ENCODE measurements around the gene C2orf81.
"Not testable (repeated sequence)": the region's sequence is repeated elsewhere in the genome, so short reads cannot be mapped to it uniquely, and the experiment has no call there.

The C2orf81 gene

DNA sequence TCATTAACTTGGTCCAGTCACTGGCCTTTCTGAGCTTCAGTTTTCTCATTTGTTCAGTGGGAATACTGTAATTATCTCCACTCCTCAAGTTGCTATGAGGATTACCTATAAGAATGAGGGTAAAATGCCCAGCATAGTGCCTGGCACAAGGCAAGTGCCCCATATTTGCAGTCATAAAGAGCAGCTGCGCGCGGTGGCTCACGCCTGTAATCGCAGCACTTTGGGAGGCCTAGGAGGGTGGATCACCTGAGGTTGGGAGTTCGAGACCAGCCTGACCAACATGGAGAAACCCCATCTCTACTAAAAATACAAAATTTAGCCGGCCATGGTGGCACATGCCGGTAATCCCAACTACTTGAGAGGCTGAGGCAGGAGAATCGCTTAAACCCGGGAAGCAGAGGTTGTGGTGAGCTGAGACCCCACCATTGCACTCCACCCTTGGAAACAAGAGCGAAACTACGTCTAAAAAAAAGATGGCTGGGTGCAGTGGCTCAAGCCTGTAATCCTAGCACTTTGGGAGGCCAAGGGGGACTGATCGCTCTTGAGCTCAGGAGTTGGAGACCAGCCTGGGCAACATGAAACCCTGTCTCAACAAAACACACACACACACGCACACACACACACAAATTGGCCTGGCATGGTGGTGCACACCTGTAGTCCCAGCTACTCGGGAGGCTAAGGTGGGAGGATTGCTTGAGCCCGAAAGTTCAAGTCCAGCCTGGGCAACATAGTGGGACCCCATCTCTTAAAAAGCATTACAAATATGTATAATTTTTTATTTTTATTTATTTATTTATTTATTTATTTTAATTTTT lies 21.3 kb upstream of the C2orf81 start:
- not testable (repeated sequence) for DNase-seq

DNA sequence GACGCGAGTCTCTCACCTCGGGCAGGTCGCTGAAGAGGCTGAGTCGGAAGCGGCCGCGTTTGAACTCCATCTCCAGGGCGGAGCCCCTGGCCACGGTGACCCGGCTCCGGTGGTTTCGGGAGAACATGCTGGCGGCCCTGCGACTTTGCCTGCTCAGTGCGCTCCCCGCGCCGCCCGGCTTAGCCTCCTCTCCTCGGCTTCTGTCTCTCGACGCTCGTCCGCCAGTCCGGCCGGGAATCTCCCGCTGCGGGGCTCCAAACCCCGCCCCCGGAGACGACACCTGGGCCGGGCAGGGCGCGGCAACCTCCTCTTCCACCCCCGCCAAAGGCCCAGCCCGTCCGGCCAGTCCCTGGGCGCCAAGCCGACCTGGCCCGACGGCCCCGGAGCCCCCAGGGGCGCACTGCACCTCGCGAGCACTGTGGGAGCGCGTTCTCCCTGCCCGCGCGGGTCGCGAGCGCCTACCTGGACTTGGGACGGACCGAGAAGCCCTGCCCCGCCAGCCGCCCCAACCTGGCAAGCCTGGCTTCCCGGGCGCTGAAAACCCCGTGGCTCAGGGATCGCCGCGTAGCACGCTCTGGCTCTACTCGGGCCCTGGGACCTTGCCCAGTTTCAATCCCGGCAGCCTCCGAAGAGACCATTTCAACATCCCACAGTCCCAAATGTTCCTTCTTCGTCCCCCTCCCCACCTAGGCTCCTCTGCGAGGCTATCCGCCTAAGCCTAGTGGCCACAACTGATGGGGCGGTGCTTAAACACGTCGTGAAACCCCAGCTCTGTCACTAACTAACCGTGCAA lies 20.5 kb upstream of the C2orf81 start, which contains the start of gene RTKN:
Gene RTKN, minus strand, starts transcription at position 248 of the 793 bp plus-strand sequence. Its CDS starts 121 bp downstream, at position 127.
- DNase-seq = no peak

DNA sequence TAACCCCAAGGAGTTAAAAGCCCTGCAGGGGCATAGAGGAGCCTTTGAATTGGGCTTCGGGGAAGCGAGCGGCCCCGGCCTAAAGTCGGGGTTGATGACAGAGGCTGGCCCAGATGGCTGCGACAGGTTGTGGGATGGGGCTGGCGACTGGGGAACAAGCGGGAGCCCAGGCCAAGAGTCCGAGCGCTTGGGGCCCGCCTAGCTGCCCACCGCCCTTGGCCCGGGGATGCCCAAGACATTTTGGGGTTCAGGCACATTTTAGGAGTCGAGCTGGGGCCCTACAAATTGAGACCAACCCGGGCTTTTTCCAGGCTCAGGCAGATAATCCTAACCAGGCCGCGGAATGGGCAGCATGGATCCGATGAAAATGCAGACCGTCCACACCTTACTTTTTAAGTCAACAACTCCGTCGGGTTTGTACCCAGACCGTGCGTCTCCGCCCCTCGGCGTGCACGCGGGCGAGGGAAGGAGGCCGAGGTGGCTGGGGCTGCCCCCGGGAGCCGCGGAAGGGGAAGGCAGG lies 19.8 kb upstream of the C2orf81 start:
- no peak for DNase-seq

DNA sequence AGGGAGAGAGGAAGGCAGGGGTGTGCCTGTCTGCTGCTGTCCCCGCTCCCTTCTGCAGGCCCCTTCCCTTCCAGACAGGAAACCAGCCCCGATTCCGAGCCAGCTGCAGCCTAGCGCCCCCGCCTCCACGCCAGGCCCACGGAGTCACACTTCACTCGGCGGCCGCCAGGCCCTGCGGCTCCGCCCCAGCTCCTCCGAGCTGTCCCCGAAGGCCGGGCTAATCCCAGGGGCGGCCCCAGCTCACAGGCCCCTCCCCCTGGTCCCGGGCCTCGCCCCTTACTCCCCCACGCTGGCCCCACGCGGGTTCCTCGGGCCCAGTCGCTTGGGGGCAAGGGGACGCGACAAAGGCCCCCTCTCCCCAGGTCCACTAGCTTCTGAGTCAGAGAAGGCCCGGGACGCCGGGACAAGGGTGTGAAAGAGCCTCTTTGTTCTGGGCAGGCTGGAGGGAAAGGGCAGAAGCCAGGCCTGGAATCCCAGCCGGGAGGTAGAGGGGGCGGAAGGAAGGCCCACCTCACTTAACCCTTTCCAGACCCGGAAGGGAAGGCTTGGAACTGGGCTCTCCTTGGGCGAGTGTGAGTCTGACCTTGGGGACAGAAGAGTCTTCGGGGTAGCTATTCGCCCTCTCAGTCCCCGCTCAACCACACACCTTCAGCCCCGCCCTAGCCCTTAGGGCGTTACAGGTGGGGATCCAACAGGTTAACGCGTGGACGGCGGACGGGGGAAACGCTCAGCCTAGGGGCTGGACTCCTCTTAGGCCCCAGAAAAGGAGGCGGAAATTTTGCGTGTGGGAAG lies 19.2 kb upstream of the C2orf81 start:
- peak; percentile 42 for DNase-seq

DNA sequence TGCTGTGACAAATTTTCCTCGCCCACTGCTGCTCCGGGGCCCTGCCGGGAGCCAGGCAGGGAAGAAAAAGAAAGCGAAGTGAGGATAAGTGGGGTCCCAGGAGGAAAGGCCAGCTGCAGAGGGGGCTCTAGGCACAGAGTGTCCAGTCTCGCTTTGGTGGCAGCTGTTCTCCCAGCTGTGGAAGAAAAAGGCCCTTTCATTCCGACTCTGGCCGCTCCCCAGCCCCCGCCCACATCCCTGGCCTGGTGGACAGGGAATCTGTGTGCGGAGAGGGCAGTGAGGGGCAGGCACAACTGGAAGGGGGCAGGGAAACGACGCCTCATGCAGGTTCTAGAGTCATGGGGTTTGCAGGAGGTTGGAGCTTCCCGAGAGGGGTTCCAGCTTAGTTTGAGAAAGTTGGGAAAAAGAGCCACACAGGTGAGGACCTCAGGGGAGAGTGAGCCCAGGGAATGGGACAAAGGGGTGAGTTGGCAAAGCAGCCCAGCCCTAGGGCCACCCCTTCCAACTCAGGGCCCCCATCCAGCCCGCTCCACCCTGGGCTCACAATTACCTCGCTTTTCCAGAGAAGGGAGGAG lies 18.5 kb upstream of the C2orf81 start:
- DNase-seq = no peak

DNA sequence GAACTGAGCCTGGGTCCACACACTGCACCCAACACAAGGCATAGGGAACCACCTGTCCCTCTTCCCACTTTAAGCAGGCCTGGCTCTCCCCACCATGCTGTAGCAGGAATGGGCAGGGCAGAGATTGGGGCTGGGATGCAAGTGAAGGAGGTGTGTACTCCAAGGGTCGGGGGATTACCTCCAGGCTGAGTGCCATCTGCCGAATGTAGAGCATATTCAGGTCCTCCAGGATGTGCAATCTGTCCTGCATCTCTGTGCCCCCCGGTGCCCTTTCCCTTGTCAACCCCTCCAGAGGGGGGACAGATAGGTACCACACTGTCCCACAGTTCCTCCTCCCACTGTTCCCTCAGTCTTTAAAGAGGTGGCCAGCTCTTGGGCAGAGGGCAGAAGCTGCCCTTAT lies 18.0 kb upstream of the C2orf81 start:
- DNase-seq = no peak

DNA sequence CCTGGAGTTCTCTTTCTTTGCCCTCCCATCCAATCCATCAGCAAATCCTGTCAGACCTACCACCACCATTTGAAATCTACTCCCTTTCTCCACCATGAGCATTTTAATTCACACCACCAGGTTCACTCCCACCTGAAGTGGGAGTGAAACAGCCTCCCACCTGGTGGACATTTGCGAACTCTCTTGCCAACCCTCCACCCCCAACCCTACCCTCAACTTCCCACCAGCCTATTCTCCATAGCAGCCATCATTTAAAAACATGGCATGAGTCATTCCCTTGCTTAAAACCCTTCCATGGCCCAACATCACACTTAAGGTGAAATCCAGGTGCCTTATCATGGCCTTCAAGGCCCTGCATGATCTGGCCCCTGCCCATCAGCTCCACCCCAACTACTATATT lies 16.8 kb upstream of the C2orf81 start:
- DNase-seq = no peak

DNA sequence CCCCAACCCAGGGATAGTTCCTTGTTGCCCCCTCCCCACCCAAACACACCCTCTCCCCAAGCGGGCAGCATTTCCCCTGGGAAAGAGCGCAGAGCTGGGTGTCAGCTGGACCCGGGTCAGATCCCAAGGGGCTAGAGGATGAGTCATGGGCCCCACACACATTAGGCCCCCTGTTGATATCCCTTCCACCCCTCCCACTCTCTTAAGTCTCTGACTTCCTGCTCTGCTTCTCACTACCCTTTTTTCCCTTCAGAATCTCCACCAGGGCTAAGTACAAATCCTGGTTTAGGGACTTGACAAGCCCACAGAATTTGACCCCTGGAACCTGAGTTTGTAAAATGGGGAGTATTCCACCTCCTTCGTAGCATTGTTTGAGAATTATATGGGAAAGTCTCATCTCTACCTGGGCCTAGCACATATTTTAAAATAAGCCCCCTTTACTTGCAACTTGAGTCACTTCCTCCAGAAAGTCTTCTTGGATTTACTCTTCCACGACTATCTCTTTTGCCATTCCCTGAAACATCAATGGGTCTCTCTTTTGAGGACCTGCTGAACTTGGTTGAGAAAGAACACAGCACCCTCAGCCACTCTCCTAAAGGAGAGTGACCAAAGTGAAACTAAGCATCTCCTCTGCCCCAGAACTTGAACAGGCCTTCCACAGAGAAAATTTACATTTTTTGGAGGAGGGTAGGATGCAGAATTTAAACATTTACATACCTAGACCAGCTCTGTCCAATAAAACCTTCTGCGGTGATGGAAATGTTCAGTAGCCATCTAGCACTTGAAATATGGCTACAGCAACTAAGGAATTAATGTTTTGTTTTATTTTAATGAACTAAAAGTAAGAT lies 15.7 kb upstream of the C2orf81 start:
- no peak for DNase-seq

DNA sequence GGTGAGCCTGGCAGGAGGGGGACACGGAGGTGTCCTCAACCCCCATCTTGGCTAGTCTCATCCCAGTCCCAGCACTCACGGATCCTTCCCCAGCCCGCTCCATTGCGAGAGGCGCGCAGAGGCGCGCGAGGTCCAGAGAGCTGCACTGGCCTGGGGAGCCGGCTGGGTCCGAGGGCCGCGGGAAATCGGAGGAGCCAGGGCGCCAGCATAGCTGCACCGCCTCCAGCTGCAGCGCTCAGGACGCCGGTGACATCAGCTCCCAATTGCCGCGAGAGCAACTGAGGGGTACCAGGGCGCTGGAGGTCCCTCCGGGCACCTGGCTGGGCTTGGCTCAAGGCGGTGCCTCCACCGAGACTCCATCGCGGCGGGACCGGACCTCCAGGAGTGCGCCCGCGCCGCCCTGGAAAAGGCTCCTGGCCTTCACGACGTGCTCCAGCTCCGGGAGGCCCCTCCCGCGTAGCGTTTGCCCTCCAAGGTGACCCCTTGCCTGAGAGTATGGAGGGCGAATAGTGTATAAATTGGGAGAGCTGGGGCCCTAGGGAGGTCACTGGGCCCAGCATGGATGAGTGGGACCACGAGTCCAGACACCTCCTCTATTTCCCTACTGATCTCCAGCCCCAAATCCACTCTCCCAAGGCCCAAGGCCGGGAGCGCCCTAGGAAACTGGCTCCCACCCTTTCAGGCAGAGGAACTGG lies 14.8 kb upstream of the C2orf81 start:
- DNase-seq = no peak

DNA sequence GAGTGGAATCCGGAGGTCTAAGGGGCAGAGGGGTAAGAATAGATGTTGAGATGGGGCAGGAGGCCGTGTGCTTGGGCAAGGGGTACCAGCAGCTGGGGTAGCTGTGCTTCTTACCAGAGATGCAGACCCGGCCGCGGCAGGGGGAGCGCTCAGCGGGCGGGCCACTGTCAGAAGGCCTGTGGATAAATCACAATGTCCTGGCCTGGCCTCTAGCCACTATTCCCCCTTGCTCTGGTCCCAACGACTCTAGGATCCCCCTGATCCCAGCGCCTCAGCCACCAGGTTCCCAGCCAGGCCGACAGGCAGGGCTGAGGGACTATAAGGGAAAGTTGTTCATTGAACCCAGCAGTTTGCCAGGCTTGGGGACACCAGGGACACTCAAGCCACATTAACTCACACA lies 9.1 kb upstream of the C2orf81 start:
- no peak for DNase-seq

DNA sequence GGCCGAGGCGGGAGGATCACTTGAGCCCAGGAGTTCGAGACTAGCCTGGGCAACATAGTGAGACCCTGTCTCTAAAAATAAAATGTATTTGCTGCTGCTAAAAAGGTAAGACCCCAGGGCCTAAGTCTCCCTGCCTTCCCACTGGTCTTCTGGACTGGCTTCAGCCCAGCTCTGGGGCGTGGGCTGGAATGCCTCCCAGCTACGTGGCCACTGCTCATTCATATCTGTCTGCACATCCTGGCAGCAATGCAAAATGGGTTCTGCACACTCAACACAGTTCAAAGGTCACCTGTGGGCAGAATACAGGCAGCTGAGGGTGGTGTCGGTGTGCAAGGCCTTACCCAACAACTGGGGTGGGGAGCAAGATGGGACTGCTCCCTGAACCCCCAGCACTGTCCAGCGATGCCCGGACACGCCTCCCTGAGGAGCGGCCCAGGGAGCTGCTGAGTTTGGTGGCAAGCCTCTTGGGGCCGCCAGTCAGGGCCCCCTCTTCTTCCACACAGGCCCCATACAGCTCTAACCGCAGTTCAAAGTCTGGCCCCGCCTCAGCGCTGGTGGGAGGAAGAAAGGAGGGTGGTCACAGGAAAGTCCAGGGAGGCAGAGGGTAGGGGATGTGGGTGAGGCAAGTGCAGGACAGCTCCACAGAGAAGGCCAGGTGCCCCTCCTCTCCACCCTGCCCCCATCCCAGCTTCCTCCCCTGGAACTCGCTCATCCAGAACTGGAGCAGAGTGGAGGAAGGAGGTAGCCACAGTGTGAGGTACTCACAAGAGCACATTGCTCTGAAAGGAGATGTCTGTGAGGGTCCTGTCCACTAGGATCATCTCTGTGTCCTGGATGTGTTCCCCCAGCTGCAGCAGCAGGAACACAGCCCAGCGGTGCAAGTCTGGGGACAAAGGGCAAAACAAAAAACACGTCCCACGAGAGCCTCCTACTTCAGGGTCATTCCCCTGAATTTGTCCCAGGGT lies 8.3 kb upstream of the C2orf81 start:
- no peak for DNase-seq

DNA sequence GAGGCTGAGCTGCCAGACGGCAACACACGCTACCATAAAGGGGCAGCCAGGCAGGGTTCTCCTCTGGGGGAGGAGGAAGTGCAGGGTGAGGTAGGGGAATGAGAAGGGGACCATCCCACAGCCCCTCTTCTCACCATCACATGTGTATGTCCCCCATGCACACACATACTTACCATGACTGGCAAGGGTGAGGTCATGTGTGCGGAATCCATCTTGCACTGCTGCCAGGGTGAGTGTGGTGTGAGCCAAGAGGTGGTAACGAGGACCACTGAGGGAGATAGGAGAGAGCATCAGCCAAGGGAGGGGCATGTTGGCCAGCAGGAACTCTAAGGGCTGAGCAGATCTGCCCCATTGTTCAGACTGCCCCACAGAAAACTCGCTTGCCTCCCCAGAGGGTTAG lies 7.3 kb upstream of the C2orf81 start:
- DNase-seq = no peak

DNA sequence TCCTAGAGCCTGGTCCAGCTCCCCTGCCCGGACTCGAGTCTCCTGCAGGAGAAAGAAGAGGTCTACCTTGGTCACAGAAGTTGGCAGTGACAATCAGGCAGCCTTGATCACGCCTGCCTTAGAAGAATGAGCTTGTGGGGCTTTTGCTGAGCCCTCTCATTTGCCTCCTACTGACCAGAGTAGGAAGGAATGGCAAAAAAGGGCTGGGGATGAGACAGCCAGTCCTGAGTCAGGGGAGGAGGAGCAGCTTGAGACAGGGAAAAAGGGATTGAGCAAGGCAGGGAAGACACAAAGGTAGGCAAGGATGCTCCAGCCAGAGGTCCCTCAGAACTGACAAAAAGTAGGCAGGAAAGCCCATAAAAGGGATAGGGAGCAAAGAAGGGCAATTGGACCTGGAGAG lies 6.1 kb upstream of the C2orf81 start:
- no peak for DNase-seq

DNA sequence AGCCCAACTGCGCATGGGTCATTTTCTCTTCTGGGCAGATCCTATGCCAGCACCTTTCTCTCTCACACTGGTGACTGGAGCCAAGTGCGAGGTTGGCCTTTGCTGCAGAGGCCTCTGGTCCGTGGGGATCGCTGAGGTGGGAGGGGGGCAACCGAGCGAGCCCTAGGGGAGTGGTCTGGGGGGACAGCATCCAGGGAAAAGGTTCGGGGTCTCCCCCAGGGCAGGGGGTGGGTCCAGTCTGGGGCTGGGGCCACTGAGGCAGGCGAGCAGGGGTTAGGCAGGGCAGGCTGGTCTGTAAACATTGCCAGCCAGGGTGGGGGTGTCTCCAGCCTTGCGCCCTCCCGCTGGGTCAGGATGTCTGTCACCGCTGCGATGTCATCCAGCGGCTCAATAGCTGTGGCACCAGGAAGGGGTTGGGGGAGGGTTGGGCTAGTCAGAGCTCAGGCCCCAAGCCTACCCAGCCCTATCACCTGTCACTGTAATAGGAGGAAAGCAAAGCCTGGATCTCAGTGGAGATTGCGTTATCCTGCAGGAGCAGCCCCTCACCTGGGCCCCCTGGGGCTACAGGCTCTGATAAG lies 4.9 kb upstream of the C2orf81 start:
- no peak for DNase-seq

DNA sequence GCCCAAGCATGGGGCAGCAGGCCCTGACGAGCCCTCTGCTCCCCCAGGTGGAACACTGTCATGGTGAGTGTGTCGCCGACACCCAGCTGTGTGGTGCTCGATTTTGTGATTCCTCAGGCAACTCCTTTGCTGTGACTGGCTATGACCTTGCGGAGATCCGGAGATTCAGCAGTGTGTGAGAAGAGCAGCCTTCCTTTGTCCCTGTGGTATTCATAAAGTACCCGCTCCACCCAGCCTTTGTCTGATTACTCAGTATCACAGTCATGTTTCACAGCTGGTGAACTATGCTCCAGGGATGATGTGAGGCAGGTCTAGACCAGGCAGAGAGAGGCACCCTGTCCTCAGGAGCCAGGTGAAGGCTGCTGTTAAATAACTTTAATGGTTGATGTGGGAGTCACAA lies 4.1 kb upstream of the C2orf81 start:
- no peak for DNase-seq

DNA sequence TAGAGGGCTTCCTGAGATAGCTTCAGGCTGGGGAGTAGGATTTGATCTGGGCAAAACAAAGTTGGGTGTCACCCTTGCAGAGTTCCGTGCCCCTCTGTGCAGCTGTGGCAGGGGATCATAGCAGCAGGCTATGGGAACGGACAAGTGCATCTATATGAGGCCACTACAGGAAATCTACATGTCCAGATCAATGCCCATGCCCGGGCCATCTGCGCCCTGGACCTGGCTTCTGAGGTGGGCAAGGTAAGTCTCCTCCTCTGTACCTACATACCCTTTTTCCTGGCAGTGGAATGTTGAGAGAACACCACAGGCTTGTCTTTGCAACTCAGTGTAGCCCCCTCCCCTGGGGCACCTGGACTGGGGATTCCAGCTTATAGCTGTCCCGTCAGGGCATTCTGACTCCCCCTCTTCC lies 3.6 kb upstream of the C2orf81 start:
- DNase-seq = no peak

DNA sequence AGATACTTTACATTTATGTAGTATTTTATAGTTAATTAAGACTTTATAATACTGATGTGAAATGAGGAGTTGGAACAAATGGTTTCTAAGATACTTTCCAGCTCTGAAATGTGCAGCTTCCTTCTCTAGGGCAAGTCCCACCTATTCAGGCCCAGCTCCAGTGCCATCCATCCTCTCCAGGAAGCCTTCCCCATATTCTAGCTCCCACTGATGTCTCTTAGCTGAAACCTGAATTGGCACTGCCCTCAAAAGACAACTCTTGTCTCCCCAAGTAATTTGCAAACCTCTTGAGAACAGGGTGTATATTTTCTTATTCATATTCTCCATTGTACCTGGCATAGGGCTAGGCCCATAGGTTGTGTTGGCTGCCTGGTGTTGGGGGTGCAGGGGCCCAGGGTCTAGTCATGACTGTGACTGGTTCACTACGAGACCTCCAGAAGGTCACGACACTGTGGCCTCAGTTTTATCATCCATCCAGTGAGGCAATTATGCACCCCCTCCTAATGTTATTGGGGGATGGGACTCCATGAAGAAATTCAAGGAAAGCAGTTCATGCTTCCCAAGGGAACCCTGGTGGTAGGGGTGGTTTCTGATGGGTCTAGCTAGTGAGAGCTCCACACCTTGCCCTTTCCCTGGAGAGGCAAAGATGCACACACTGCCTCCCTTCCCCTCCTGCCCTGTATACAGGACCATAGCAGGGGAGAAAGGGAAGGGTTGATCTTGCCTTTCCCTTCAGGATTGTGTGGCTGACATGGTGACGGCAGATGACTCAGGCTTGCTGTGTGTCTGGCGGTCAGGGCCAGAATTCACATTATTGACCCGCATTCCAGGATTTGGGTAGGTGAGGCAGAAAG lies 2.9 kb upstream of the C2orf81 start:
- DNase-seq = no peak
